ENCODE measurements around the gene PROM2.

DNA sequence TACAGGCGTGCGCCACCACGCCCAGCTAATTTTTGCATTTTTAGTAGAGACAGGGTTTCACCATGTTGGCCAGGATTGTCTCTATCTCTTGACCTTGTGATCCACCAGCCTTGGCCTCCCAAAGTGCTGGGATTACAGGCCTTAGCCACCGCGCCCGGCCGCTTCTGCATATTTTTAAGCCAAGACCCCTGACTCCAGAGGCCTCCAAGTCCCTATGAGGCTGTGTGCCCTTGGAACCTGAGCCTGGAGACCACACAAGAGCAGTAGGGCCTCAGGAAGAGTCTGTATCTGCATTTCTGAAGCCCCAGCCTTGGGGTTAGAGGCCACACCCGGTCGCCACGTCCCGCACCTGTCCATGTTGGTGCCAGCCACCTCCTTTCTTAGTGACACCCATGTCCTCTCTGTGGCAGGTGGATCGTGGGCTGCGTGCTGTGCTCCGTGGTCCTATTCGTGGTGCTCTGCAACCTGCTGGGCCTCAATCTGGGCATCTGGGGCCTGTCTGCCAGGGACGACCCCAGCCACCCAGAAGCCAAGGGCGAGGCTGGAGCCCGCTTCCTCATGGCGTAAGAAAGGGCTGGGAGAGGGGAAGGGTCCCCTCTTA is 5.3 kb downstream of the PROM2 start:
- TF ChIP-seq, protein P1, sequence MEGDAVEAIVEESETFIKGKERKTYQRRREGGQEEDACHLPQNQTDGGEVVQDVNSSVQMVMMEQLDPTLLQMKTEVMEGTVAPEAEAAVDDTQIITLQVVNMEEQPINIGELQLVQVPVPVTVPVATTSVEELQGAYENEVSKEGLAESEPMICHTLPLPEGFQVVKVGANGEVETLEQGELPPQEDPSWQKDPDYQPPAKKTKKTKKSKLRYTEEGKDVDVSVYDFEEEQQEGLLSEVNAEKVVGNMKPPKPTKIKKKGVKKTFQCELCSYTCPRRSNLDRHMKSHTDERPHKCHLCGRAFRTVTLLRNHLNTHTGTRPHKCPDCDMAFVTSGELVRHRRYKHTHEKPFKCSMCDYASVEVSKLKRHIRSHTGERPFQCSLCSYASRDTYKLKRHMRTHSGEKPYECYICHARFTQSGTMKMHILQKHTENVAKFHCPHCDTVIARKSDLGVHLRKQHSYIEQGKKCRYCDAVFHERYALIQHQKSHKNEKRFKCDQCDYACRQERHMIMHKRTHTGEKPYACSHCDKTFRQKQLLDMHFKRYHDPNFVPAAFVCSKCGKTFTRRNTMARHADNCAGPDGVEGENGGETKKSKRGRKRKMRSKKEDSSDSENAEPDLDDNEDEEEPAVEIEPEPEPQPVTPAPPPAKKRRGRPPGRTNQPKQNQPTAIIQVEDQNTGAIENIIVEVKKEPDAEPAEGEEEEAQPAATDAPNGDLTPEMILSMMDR (conservative IDR thresholded peaks at IDR 0.05; ENCODE audit: low read depth in 2 of 2), result no peak
- TF ChIP-seq CREB1 (CRISPR knock-in tag; IDR thresholded peaks at IDR 0.05; ENCODE audit: low read depth), result no peak
- no peak for TF ChIP-seq POLR2AphosphoS5 (IDR thresholded peaks at IDR 0.05; ENCODE audit: low read depth)
- no peak for TF ChIP-seq EZH2 (IDR thresholded peaks at IDR 0.05; ENCODE audit: low read depth, unreplicated experiment)
- TF ChIP-seq EZH2phosphoT487 (IDR thresholded peaks at IDR 0.05; ENCODE audit: unreplicated experiment), result no peak
- TF ChIP-seq, protein P2, sequence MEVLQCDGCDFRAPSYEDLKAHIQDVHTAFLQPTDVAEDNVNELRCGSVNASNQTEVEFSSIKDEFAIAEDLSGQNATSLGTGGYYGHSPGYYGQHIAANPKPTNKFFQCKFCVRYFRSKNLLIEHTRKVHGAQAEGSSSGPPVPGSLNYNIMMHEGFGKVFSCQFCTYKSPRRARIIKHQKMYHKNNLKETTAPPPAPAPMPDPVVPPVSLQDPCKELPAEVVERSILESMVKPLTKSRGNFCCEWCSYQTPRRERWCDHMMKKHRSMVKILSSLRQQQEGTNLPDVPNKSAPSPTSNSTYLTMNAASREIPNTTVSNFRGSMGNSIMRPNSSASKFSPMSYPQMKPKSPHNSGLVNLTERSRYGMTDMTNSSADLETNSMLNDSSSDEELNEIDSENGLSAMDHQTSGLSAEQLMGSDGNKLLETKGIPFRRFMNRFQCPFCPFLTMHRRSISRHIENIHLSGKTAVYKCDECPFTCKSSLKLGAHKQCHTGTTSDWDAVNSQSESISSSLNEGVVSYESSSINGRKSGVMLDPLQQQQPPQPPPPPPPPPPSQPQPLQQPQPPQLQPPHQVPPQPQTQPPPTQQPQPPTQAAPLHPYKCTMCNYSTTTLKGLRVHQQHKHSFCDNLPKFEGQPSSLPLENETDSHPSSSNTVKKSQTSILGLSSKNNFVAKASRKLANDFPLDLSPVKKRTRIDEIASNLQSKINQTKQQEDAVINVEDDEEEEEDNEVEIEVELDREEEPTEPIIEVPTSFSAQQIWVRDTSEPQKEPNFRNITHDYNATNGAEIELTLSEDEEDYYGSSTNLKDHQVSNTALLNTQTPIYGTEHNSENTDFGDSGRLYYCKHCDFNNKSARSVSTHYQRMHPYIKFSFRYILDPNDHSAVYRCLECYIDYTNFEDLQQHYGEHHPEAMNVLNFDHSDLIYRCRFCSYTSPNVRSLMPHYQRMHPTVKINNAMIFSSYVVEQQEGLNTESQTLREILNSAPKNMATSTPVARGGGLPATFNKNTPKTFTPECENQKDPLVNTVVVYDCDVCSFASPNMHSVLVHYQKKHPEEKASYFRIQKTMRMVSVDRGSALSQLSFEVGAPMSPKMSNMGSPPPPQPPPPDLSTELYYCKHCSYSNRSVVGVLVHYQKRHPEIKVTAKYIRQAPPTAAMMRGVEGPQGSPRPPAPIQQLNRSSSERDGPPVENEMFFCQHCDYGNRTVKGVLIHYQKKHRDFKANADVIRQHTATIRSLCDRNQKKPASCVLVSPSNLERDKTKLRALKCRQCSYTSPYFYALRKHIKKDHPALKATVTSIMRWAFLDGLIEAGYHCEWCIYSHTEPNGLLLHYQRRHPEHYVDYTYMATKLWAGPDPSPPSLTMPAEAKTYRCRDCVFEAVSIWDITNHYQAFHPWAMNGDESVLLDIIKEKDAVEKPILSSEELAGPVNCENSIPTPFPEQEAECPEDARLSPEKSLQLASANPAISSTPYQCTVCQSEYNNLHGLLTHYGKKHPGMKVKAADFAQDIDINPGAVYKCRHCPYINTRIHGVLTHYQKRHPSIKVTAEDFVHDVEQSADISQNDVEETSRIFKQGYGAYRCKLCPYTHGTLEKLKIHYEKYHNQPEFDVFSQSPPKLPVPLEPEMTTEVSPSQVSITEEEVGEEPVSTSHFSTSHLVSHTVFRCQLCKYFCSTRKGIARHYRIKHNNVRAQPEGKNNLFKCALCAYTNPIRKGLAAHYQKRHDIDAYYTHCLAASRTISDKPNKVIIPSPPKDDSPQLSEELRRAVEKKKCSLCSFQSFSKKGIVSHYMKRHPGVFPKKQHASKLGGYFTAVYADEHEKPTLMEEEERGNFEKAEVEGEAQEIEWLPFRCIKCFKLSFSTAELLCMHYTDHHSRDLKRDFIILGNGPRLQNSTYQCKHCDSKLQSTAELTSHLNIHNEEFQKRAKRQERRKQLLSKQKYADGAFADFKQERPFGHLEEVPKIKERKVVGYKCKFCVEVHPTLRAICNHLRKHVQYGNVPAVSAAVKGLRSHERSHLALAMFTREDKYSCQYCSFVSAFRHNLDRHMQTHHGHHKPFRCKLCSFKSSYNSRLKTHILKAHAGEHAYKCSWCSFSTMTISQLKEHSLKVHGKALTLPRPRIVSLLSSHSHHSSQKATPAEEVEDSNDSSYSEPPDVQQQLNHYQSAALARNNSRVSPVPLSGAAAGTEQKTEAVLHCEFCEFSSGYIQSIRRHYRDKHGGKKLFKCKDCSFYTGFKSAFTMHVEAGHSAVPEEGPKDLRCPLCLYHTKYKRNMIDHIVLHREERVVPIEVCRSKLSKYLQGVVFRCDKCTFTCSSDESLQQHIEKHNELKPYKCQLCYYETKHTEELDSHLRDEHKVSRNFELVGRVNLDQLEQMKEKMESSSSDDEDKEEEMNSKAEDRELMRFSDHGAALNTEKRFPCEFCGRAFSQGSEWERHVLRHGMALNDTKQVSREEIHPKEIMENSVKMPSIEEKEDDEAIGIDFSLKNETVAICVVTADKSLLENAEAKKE (CRISPR knock-in tag; IDR thresholded peaks at IDR 0.05), result no peak
- TF ChIP-seq, protein P3, sequence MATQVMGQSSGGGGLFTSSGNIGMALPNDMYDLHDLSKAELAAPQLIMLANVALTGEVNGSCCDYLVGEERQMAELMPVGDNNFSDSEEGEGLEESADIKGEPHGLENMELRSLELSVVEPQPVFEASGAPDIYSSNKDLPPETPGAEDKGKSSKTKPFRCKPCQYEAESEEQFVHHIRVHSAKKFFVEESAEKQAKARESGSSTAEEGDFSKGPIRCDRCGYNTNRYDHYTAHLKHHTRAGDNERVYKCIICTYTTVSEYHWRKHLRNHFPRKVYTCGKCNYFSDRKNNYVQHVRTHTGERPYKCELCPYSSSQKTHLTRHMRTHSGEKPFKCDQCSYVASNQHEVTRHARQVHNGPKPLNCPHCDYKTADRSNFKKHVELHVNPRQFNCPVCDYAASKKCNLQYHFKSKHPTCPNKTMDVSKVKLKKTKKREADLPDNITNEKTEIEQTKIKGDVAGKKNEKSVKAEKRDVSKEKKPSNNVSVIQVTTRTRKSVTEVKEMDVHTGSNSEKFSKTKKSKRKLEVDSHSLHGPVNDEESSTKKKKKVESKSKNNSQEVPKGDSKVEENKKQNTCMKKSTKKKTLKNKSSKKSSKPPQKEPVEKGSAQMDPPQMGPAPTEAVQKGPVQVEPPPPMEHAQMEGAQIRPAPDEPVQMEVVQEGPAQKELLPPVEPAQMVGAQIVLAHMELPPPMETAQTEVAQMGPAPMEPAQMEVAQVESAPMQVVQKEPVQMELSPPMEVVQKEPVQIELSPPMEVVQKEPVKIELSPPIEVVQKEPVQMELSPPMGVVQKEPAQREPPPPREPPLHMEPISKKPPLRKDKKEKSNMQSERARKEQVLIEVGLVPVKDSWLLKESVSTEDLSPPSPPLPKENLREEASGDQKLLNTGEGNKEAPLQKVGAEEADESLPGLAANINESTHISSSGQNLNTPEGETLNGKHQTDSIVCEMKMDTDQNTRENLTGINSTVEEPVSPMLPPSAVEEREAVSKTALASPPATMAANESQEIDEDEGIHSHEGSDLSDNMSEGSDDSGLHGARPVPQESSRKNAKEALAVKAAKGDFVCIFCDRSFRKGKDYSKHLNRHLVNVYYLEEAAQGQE (IDR thresholded peaks at IDR 0.05; ENCODE audit: unreplicated experiment), result no peak
- no peak for TF ChIP-seq STAT1 (IDR thresholded peaks at IDR 0.05; ENCODE audit: unreplicated experiment)
- TF ChIP-seq ZNF331 (CRISPR knock-in tag; IDR thresholded peaks at IDR 0.05; ENCODE audit: low read depth), result no peak
- TF ChIP-seq, protein P4, sequence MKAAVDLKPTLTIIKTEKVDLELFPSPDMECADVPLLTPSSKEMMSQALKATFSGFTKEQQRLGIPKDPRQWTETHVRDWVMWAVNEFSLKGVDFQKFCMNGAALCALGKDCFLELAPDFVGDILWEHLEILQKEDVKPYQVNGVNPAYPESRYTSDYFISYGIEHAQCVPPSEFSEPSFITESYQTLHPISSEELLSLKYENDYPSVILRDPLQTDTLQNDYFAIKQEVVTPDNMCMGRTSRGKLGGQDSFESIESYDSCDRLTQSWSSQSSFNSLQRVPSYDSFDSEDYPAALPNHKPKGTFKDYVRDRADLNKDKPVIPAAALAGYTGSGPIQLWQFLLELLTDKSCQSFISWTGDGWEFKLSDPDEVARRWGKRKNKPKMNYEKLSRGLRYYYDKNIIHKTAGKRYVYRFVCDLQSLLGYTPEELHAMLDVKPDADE (IDR thresholded peaks at IDR 0.05), result no peak
- no peak for TF ChIP-seq ZNF114 (CRISPR knock-in tag; IDR thresholded peaks at IDR 0.05)
- no peak for TF ChIP-seq JUNB (IDR thresholded peaks at IDR 0.05; ENCODE audit: unreplicated experiment)

Measured in GM23338 (cell line).